Fibroblast of skin of back (primary cell): ENCODE data around the gene CKAP2L.

Experiments
- DNase-seq: peaks from one replicate; pipeline ENCODE4 v3.0.0-alpha.2; 2013

The CKAP2L gene

DNA sequence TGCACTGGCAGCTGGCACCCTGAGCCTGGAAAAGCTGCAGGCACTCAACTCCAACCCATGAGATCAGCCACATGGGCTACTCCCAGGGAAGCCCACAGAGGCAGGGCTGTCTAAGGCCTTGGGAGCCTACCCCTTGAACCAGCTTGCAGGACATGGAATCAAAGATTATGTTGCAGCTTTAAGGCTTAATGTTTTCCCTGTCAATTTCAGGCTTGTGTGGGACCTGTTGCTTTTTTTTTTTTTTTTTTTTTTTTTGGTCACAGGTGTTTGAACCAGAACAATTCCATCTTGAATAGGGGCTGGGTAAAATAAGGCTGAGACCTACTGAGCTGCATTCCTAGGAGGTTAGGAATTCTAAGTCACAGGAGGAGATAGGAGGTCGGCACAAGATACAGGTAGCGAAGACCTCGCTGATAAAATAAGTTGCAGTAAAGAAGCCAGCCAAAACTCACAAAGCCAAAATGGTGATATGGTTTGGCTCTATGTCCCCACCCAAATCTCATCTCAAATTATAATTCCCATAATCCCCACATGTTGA is 27.4 kb upstream of the CKAP2L start:
- DNase-seq = no peak

- no peak for DNase-seq
These were observed 26.6 kb upstream of the CKAP2L start for GRCh38 chr2:112791019-112791418.

- no peak for DNase-seq
These were observed 25.9 kb upstream of the CKAP2L start for GRCh38 chr2:112790305-112790704.

- DNase-seq = no peak
These were observed 24.8 kb upstream of the CKAP2L start for GRCh38 chr2:112789186-112789585.

- DNase-seq = no peak
These were observed 24.2 kb upstream of the CKAP2L start for GRCh38 chr2:112788653-112789052.

GRCh38 chr2:112787729-112788393 is 23.5 kb upstream of the CKAP2L start:
- no peak for DNase-seq

- DNase-seq = no peak
These were observed 22.9 kb upstream of the CKAP2L start for GRCh38 chr2:112787294-112787693.

GRCh38 chr2:112784199-112785189 is 20.1 kb upstream of the CKAP2L start, which contains the start of gene IL1A:
TSS of gene IL1A (minus strand) at chr2:112784493. CDS start at chr2:112783770, 723 bp downstream.
- peak; percentile 45 for DNase-seq

GRCh38 chr2:112783187-112783714 is 18.8 kb upstream of the CKAP2L start:
- DNase-seq = no peak

- DNase-seq = no peak
These were observed 17.9 kb upstream of the CKAP2L start for GRCh38 chr2:112782234-112782799.

GRCh38 chr2:112779598-112779997 is 15.2 kb upstream of the CKAP2L start:
- DNase-seq = no peak

DNA sequence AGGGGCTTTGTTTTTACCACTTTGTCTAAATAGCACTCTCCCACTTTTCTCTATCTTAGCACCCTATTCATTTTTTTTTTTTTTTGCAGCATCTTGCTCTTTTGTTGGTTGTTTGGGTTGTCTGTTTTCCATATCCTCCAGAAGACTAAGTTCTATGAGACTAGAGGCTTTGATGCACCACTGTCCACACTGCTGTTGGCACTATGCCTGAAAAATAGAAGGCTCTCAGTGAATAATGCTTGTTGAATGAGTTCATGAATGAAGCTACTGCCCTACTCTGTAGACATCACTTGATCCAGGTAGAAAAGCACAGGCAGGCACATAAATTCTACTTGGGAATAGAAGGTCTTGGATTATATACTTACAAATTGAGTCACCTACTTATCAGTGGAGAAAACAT is 12.6 kb upstream of the CKAP2L start:
- DNase-seq = no peak

DNA sequence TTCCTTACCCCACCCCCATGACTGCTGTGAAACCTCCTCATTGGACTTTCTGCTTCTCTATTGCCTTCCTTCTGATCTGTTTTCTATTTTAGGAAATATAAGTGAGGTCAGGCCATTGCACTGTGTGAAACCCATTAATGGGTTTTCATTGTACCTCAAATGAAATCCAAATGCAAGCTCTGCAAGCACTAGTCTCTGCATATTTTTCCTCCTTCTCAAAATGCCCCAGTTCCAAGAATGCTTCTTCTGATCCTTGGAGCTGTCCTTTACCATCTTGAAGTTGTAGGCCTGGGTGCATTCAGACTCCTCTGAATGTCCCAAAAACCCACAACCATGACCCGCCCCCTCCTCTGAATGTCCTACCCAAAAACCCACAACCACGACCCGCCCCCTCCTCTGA is 11.7 kb upstream of the CKAP2L start:
- no peak for DNase-seq

DNA sequence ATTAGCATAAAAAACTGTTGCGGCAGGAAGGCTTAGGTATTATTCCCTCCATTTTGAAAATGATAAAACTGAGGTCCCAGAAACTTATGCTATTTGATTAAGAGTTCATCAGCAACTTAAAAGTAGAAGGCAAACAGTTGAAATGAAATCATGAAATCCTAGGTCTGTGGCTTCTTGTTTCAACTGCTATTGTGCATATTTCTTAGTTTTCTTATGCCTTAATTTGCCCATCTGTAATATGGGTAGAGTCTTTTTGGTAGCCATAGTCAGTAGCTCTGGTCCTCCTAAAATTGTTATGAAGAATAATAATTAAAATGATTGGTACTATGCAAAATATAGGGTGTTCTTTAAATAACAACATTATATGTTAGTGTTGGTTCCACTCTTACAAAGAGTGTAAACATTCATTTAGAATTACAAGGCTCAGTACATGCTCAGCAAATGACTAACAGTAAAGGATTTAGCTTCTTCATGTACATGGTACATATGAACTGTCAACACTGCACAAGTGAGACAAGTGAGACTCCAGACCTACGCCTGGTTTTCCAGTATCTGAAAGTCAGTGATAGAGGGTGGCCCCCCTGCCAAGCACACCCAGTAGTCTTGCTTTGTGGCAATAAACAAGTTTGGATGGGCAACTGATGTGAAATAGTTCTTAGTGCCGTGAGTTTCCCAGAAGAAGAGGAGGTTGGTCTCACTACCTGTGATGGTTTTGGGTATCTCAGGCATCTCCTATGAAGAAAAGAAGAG is 10.3 kb upstream of the CKAP2L start:
- DNase-seq = no peak

DNA sequence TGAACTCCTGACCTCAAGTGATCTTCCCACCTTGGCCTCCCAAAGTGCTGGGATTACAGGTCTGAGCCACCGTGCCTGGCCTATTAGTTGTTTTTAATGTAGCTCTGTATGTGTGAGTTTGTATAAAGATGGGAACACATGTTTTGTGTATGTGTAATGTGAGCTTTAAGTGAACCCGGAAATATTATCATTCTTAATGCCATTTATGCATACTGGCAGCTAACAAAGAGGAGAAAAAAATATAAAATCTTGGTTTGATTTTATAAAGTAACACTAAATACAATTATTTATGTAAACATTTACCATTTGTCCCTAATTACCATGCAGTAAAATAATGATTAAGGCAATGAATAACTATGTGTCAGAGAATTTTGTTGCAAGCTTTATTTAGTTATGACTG is 9.1 kb upstream of the CKAP2L start:
- DNase-seq = no peak

DNA sequence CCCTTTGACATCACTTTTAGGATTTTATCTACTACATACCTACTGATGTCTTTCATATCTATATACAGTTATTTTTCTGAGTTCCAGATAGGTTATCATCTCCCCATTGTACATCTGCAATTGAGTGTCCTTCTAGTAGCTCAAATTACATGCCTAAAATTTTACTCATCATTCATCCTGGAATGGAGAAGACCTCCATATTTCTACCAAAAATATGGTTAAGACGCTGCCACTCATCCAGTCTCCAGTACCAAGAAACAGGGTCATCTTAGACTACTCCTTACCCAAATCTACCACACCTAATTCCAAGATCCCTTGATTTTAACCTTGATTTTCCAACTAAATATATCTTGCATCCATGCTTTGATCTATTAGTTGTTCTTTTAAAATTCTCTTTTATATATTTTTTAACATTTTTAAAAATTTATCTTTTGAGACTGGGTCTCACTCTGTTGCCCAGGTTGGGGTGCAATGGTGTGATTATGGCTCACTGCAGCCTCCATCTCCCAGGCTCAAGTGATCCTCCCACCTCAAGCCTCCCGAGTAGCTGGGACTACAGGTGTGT is 8.6 kb upstream of the CKAP2L start:
- no peak for DNase-seq

DNA sequence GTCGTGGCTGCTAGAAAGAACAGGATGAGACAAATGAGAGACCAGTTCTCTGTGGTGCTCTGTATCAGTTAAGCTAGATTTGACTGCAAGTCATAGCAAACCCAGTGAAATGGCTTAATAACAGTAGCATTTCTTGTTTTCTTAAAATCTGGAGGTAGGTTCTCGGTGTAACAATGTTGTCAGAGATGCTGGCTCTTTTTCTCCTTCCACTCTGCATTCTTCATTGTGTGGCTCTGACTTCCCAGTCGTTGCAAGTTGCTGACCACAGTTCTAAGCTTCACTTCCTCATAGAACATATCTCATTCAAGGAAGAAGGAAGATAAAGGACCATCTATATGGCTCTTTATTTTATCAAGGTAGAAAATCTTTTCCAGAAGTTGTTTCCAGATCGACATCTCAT is 7.9 kb upstream of the CKAP2L start:
- no peak for DNase-seq

DNA sequence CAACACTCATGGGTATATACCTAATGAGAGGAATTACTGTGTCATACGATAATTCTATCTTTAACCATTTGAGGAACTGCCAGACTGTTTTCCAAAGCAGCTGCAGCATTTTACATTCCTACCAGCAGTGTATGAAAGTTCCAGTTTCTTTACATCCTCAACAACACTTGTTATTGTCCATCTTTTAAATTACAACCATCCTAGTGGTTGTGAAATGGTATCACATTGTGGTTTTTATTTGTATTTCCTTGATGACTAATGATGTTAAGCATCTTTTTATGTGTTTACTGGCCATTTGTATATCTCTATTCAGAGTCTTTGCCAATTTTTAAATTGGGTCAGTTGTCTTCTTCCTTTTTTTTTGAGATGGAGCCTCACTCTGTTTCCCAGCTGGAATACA is 4.0 kb upstream of the CKAP2L start:
- no peak for DNase-seq

DNA sequence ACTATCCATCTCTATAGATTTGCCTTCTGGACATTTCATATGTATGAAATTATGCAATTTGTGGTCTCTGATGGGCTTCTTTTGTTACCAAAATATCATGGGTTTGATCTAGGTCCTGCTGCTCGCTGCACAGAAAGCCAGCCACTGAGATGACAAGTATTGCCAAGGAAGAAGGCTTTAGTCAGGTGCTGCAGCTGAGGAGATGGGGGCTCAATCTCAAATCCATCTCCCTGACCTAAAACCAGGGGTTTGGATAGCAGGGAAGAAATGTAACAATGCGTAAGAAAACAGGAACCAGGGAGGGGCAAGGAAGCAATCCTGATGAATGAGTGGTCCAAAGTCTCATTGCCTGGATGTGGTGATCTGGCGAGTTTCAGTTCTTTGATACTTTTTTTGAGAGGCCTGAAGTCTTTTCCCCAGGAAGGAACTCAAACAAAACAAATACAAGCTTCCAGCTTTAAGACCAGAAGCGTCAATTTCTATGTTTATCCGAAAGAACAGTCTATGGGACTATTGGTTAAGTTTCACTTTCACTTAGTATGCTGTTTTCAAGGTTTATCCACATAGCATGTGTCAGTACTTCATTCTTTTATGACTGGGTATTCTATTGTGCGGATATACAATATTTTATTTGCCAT is 3.4 kb upstream of the CKAP2L start:
- no peak for DNase-seq

GRCh38 chr2:112765251-112765650 is 842 bp upstream of the CKAP2L start:
- peak; percentile 19 for DNase-seq

- no peak for DNase-seq
These were observed 2.1 kb downstream of the CKAP2L start for GRCh38 chr2:112762276-112762675.
